Effector CD8-positive, alpha-beta T cell (primary cell): Measurements from ENCODE around the gene EHMT1.

Source experiments
- DNase-seq: peaks from one replicate; lab custom pipeline; 2025; lab: John Stamatoyannopoulos, UW

The EHMT1 gene

GRCh38 chr9:137672907-137673791 lies 54.3 kb downstream of the EHMT1 start:
- no peak for DNase-seq

- DNase-seq = no peak
Measured at GRCh38 chr9:137673886-137674285, 55.1 kb downstream of the EHMT1 start.

GRCh38 chr9:137674307-137674975 lies 55.6 kb downstream of the EHMT1 start:
- no peak for DNase-seq

- no peak for DNase-seq
Measured at GRCh38 chr9:137674976-137675320, 56.1 kb downstream of the EHMT1 start.

- DNase-seq = no peak
Measured at GRCh38 chr9:137676998-137677397, 58.2 kb downstream of the EHMT1 start.

GRCh38 chr9:137678202-137678601 lies 59.4 kb downstream of the EHMT1 start:
- no peak for DNase-seq

- DNase-seq = no peak
Measured at GRCh38 chr9:137679249-137679648, 60.4 kb downstream of the EHMT1 start.

- no peak for DNase-seq
Measured at GRCh38 chr9:137679695-137680305, 61.0 kb downstream of the EHMT1 start.

- no peak for DNase-seq
Measured at GRCh38 chr9:137680444-137681358, 61.9 kb downstream of the EHMT1 start.

- DNase-seq = no peak
Measured at GRCh38 chr9:137682428-137683105, 63.8 kb downstream of the EHMT1 start.

GRCh38 chr9:137683262-137683864 lies 64.6 kb downstream of the EHMT1 start:
- no peak for DNase-seq

GRCh38 chr9:137685035-137685740 lies 66.4 kb downstream of the EHMT1 start:
- no peak for DNase-seq

- DNase-seq = no peak
Measured at GRCh38 chr9:137685741-137686420, 67.1 kb downstream of the EHMT1 start.

- DNase-seq = no peak
Measured at GRCh38 chr9:137688261-137688660, 69.5 kb downstream of the EHMT1 start.

- no peak for DNase-seq
Measured at GRCh38 chr9:137688725-137689124, 69.9 kb downstream of the EHMT1 start.

- DNase-seq = no peak
Measured at GRCh38 chr9:137689745-137690529, 71.1 kb downstream of the EHMT1 start.

- DNase-seq = no peak
Measured at GRCh38 chr9:137690930-137691645, 72.3 kb downstream of the EHMT1 start.
